ENCODE measurements around the gene PARD3B. TPM values are rescaled to one million over a fixed set of nuclear protein-coding genes. Genes with fewer than 3 reads are reported as not detected.

The PARD3B gene
- total RNA-seq, 2 donors from 2014 or later, result 14.7 to 25.0 TPM

- no peak for DNase-seq (ENCODE audit: low spot score)
- Histone ChIP-seq H3K9me3 (no peaks in the 10 kb centered on the region), H3K36me3 (no peaks in the 10 kb centered on the region), H3K4me1 (replicated peaks) (no peaks in the 10 kb centered on the region), H3K27ac (no peak overlapping the region), H3K27me3 (replicated peaks; ENCODE audit: insufficient read depth) (no peaks in the 10 kb centered on the region), H3K4me3 (no peak overlapping the region)
- intact Hi-C loops (cut with DNase I), result no loop called here
- TF ChIP-seq POLR2AphosphoS5 (IDR thresholded peaks at IDR 0.05) (no peak), CTCF (IDR thresholded peaks at IDR 0.05) (no peak), POLR2A (IDR thresholded peaks at IDR 0.05) (no peak)
- 64% methylated on average over 8 of the region's 8 CpGs for WGBS
Observed at GRCh38 chr2:205659922-205660321, 1114.6 kb downstream of the PARD3B start.

GRCh38 chr2:205660521-205661124 is 1115.3 kb downstream of the PARD3B start:
- no peaks in the 10 kb centered on the region for H3K36me3 ChIP-seq
- WGBS, result 29% methylated on average over 8 of the region's 8 CpGs
- TF ChIP-seq POLR2AphosphoS5 (IDR thresholded peaks at IDR 0.05), result no peak
- TF ChIP-seq CTCF (IDR thresholded peaks at IDR 0.05), result no peak
- no peak for TF ChIP-seq POLR2A (IDR thresholded peaks at IDR 0.05)
- H3K4me3 ChIP-seq, result no peak overlapping the region
- no peaks in the 10 kb centered on the region for H3K4me1 ChIP-seq (replicated peaks)
- no peaks in the 10 kb centered on the region for H3K9me3 ChIP-seq
- no peak overlapping the region for H3K27ac ChIP-seq
- DNase-seq (ENCODE audit: low spot score), result peak; percentile 28
- intact Hi-C loops (cut with DNase I), result no loop called here
- no peaks in the 10 kb centered on the region for H3K27me3 ChIP-seq (replicated peaks; ENCODE audit: insufficient read depth)

GRCh38 chr2:205661281-205661680 is 1116.0 kb downstream of the PARD3B start:
- Histone ChIP-seq H3K27ac (no peak overlapping the region), H3K4me3 (no peak overlapping the region), H3K4me1 (replicated peaks) (no peaks in the 10 kb centered on the region), H3K9me3 (no peaks in the 10 kb centered on the region), H3K36me3 (no peaks in the 10 kb centered on the region), H3K27me3 (replicated peaks; ENCODE audit: insufficient read depth) (no peaks in the 10 kb centered on the region)
- no peak for DNase-seq (ENCODE audit: low spot score)
- 95% methylated on average over 5 of the region's 5 CpGs for WGBS
- intact Hi-C loops (cut with DNase I), result no loop called here
- TF ChIP-seq POLR2A (IDR thresholded peaks at IDR 0.05) (no peak), POLR2AphosphoS5 (IDR thresholded peaks at IDR 0.05) (no peak), CTCF (IDR thresholded peaks at IDR 0.05) (no peak)

GRCh38 chr2:205662206-205662965 is 1117.1 kb downstream of the PARD3B start:
- H3K36me3 ChIP-seq, result no peaks in the 10 kb centered on the region
- WGBS, result 91% methylated on average over 3 of the region's 3 CpGs
- TF ChIP-seq CTCF (IDR thresholded peaks at IDR 0.05) (no peak), POLR2AphosphoS5 (IDR thresholded peaks at IDR 0.05) (no peak), POLR2A (IDR thresholded peaks at IDR 0.05) (no peak)
- H3K4me1 ChIP-seq (replicated peaks), result no peaks in the 10 kb centered on the region
- H3K27me3 ChIP-seq (replicated peaks; ENCODE audit: insufficient read depth), result no peaks in the 10 kb centered on the region
- no peak overlapping the region for H3K27ac ChIP-seq
- H3K9me3 ChIP-seq, result no peaks in the 10 kb centered on the region
- H3K4me3 ChIP-seq, result no peak overlapping the region
- DNase-seq (ENCODE audit: low spot score), result no peak
- intact Hi-C loops (cut with DNase I), result no loop called here

- Histone ChIP-seq H3K4me3 (no peak overlapping the region), H3K4me1 (replicated peaks) (no peaks in the 10 kb centered on the region), H3K27ac (no peak overlapping the region), H3K27me3 (replicated peaks; ENCODE audit: insufficient read depth) (no peaks in the 10 kb centered on the region), H3K9me3 (no peaks in the 10 kb centered on the region), H3K36me3 (no peaks in the 10 kb centered on the region)
- 65% methylated on average over 2 of the region's 2 CpGs for whole genome bisulfite sequencing
- DNase-seq (ENCODE audit: low spot score), result no peak
- TF ChIP-seq POLR2A (IDR thresholded peaks at IDR 0.05), result no peak
- peak; percentile 62 for TF ChIP-seq POLR2AphosphoS5 (IDR thresholded peaks at IDR 0.05)
- TF ChIP-seq CTCF (IDR thresholded peaks at IDR 0.05), result no peak
- intact Hi-C loops (cut with DNase I), result no loop called here
Observed at GRCh38 chr2:205665791-205666190, 1120.5 kb downstream of the PARD3B start.

All from prostate gland (tissue), 2 donors.